Ishikawa (cell line): ENCODE results near the gene YES1.

Experiments
- CEBPB ChIP-seq: IDR thresholded peaks from 2 replicates; pipeline ENCODE4 v1.6.1; 2012
- EGR1 ChIP-seq: IDR thresholded peaks from 2 replicates; pipeline ENCODE4 v1.6.1; 2012
- EP300 ChIP-seq: IDR thresholded peaks from 2 replicates; pipeline ENCODE4 v1.6.1; 2012; ENCODE audit warnings: borderline replicate concordance
- FOXM1 ChIP-seq: IDR thresholded peaks from 2 replicates; pipeline ENCODE4 v1.6.1; 2012; ENCODE audit warnings: low read depth, borderline replicate concordance
- MAX ChIP-seq: IDR thresholded peaks from 2 replicates; pipeline ENCODE4 v1.6.1; 2012
- RAD21 ChIP-seq: IDR thresholded peaks from 2 replicates; pipeline ENCODE4 v1.6.1; 2012; ENCODE audit warnings: low read depth
- REST ChIP-seq: IDR thresholded peaks from 2 replicates; pipeline ENCODE4 v1.6.1; 2012; ENCODE audit warnings: low read depth, mild to moderate bottlenecking
- TAF1 ChIP-seq: IDR thresholded peaks from 2 replicates; pipeline ENCODE4 v1.6.1; 2012; ENCODE audit warnings: low read depth, mild to moderate bottlenecking
- TEAD4 ChIP-seq: IDR thresholded peaks from 2 replicates; pipeline ENCODE4 v1.6.1; 2012
- USF1 ChIP-seq: IDR thresholded peaks from 2 replicates; pipeline ENCODE4 v1.6.1; 2012
- YY1 ChIP-seq: IDR thresholded peaks from 2 replicates; pipeline ENCODE4 v1.6.1; 2012; ENCODE audit warnings: low read depth

- no peak for TF ChIP-seq RAD21
- no peak for TF ChIP-seq EP300
- no peak for TF ChIP-seq TAF1
- no peak for TF ChIP-seq FOXM1
- no peak for TF ChIP-seq MAX
- TF ChIP-seq CEBPB = no peak
- TF ChIP-seq TEAD4 = no peak
- no peak for TF ChIP-seq EGR1
- no peak for TF ChIP-seq USF1
- TF ChIP-seq REST = no peak
- no peak for TF ChIP-seq YY1
These were observed 4.0 kb downstream of the YES1 start for GRCh38 chr18:808086-808485.
